Measurements from ENCODE around the gene TICAM2. TPM values are rescaled to one million over a fixed set of nuclear protein-coding genes. Genes with fewer than 3 reads are reported as not detected.

The TICAM2 gene
- total RNA-seq, 2 donors from 2014 or later = 1.6 to 5.7 TPM

DNA sequence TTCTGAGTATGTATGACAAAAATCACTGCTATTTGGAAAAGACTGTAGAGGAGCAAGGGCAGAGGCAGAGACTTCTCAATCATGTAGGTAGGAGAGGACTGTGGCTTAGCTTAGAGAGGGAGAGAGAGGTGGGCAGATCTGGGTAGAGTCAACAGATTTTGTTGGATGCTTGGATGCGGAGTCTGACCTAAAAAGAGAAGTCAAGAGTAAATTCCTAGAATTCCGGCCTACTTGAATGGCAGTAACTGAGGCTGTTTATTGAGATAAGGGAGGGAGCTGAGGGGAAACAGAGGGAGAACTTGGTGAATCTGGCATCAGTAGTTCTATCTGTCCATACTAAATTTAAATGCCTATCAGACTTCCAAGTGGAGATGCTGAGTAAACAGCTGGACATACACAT is 2.4 kb downstream of the TICAM2 start:
- TF ChIP-seq, protein P1, sequence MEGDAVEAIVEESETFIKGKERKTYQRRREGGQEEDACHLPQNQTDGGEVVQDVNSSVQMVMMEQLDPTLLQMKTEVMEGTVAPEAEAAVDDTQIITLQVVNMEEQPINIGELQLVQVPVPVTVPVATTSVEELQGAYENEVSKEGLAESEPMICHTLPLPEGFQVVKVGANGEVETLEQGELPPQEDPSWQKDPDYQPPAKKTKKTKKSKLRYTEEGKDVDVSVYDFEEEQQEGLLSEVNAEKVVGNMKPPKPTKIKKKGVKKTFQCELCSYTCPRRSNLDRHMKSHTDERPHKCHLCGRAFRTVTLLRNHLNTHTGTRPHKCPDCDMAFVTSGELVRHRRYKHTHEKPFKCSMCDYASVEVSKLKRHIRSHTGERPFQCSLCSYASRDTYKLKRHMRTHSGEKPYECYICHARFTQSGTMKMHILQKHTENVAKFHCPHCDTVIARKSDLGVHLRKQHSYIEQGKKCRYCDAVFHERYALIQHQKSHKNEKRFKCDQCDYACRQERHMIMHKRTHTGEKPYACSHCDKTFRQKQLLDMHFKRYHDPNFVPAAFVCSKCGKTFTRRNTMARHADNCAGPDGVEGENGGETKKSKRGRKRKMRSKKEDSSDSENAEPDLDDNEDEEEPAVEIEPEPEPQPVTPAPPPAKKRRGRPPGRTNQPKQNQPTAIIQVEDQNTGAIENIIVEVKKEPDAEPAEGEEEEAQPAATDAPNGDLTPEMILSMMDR (IDR thresholded peaks at IDR 0.05) = no peak
- Histone ChIP-seq H3K27ac (peak overlapping the region; percentile 28 to 35), H3K4me3 (peak overlapping the region; percentile 39)

DNA sequence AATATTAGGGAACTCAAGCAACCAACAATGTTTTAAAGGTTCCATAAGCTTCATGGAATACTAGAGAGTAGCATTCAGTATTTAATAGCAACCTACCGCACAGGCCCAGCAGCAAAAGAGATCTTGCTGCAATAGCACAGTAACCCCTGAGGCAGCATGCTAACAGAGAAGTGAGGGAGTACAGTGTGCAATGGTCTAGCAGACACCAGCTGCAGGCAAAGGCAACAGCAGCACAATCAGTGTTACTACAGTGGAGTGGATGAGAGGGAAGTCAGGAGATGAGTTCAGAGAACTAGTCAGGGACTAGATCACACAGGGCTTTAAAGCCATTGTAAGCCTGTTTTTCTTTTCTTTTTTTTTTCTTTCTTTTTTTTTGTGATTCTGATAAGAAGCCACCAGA is 2.8 kb downstream of the TICAM2 start:
- no peaks in the 10 kb centered on the region for H3K27me3 ChIP-seq (replicated peaks; ENCODE audit: insufficient read depth)
- peak overlapping the region; percentile 28 to 35 for H3K27ac ChIP-seq
- no peaks in the 10 kb centered on the region for H3K9me3 ChIP-seq
- TF ChIP-seq, protein P1 (IDR thresholded peaks at IDR 0.05) = no peak
- DNase-seq (ENCODE audit: low spot score) (no peak), ATAC-seq (ENCODE audit: insufficient number of reproducible peaks, low FRiP score, low read depth) (peak; percentile 4)
- peak overlapping the region; percentile 39 for H3K4me3 ChIP-seq
- H3K4me1 ChIP-seq (ENCODE audit: control insufficient read depth in 1 of 2, low read depth in 2 of 2) = peaks cover 23 to 36% of the 10 kb centered on the region in 2 donors
- no peaks in the 10 kb centered on the region for H3K36me3 ChIP-seq

More for the DNA sequence above, 2.4 kb downstream of the TICAM2 start:
- Histone ChIP-seq H3K4me1 (ENCODE audit: control insufficient read depth in 1 of 2, low read depth in 2 of 2) (peaks cover 23 to 32% of the 10 kb centered on the region in 2 donors), H3K27me3 (replicated peaks; ENCODE audit: insufficient read depth) (no peaks in the 10 kb centered on the region), H3K9me3 (no peaks in the 10 kb centered on the region), H3K36me3 (no peaks in the 10 kb centered on the region)
- no peak for DNase-seq (ENCODE audit: low spot score)
- ATAC-seq (ENCODE audit: insufficient number of reproducible peaks, low FRiP score, low read depth) = no peak

DNA sequence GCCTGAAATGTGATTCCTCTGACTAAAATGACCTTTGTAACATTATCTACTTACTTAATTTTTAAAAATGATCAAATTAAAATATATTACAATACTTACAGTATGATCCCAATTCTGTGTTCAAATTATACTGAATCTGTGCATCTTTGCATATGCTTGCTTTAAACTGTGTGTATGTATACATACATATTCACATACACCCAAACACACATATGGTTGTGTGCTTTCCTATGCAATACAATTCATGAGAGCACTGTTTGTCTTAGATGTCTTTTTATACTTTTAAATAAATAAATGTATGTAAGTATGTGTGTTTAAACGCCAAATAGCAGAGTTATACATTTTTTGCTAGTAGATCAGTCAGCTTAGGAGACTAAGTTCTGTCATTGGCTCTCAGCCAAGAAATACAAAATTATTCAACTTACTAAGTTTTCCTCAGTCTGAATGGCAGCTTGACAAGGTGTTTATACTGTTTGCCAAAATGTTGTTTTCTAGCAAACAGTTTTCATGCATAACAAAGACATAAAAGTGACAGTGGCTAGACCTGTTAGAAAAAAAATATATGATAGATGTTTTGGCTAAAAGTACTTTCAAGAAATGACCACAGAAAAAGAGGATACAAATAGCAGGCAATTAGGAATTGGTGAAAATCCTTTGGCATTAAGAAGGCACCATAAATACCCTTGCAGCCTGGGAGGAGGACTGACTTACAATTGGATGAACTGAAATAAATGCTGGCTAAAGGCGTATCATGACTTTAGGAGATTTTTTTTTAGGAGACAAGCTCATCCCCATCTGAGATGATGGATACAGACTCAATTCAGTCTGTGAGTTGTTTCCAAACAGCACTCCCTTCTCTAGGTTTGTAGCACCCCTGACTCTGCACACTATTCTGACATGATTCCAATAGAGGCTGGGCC is 7.9 kb downstream of the TICAM2 start:
- no peaks in the 10 kb centered on the region for H3K9me3 ChIP-seq
- H3K4me1 ChIP-seq (ENCODE audit: control insufficient read depth in 1 of 2, low read depth in 2 of 2) = peaks cover 10 to 13% of the 10 kb centered on the region in 2 donors
- H3K27me3 ChIP-seq (replicated peaks; ENCODE audit: insufficient read depth) = no peaks in the 10 kb centered on the region
- no peak for ATAC-seq (ENCODE audit: insufficient number of reproducible peaks, low FRiP score, low read depth)
- H3K27ac ChIP-seq = no peak overlapping the region
- no peak overlapping the region for H3K4me3 ChIP-seq
- DNase-seq (ENCODE audit: low spot score) = no peak
- TF ChIP-seq, protein P1 (IDR thresholded peaks at IDR 0.05) = no peak
- H3K36me3 ChIP-seq = no peaks in the 10 kb centered on the region

DNA sequence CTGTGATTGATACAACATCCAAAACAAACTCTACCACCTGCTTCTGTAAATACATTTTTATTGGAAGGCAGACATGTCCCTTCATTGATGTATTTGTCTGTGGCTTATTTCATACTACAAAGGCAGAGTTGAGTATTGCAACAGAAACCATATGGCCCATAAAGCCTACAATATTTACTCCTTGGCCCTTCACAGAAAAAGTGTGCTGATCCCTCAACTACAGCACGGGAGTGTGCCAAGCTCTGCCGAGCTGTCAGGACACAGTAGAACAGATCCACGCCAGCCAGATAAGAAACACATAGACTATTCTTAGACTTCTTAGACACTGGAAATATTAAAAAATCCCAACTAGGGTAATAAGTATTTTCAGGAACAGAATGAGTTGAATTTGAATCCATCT is 13.2 kb downstream of the TICAM2 start:
- no peaks in the 10 kb centered on the region for H3K36me3 ChIP-seq
- peaks cover 0 to 4% of the 10 kb centered on the region in 2 donors for H3K4me1 ChIP-seq (ENCODE audit: control insufficient read depth in 1 of 2, low read depth in 2 of 2)
- H3K27ac ChIP-seq = no peak overlapping the region
- no peak overlapping the region for H3K4me3 ChIP-seq
- no peaks in the 10 kb centered on the region for H3K27me3 ChIP-seq (replicated peaks; ENCODE audit: insufficient read depth)
- ATAC-seq (ENCODE audit: insufficient number of reproducible peaks, low FRiP score, low read depth) (no peak), DNase-seq (ENCODE audit: low spot score) (no peak)
- TF ChIP-seq, protein P1 (IDR thresholded peaks at IDR 0.05) = no peak
- no peaks in the 10 kb centered on the region for H3K9me3 ChIP-seq

DNA sequence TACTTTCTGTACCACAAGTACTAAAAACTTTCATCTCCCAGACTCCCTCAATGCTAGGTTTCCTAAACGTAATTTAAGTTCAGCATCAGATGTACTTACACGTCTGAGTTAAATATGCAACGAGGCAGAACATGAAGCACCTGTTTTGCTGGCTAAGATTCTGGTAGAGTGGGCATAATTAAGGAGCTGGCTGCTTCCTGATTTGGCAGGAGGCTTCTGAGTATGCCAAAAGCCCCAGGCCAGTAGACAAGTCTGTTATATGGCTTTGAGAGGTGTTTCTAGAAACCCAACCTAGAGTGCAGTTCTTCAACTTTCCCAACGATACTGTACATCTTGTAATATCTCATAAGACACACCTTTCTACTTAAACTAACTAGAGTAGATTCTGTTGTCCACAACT is 13.6 kb downstream of the TICAM2 start:
- no peaks in the 10 kb centered on the region for H3K9me3 ChIP-seq
- ATAC-seq (ENCODE audit: insufficient number of reproducible peaks, low FRiP score, low read depth) (no peak), DNase-seq (ENCODE audit: low spot score) (no peak)
- H3K4me3 ChIP-seq = no peak overlapping the region
- H3K4me1 ChIP-seq (ENCODE audit: control insufficient read depth in 1 of 2, low read depth in 2 of 2) = peaks cover 0 to 4% of the 10 kb centered on the region in 2 donors
- no peaks in the 10 kb centered on the region for H3K27me3 ChIP-seq (replicated peaks; ENCODE audit: insufficient read depth)
- TF ChIP-seq, protein P1 (IDR thresholded peaks at IDR 0.05) = no peak
- H3K36me3 ChIP-seq = no peaks in the 10 kb centered on the region
- H3K27ac ChIP-seq = no peak overlapping the region
